ENCODE results near the gene SLC3A2.
A peak's percentile ranks its signal among the peaks of the same experiment; 100 is the strongest.
"Not testable (repeated sequence)": the region's sequence is repeated elsewhere in the genome, so short reads cannot be mapped to it uniquely, and the experiment has no call there.

Gene SLC3A2

GRCh38 chr11:62852523-62853188, 28.0 kb upstream of the SLC3A2 start:
- DNase-seq (ENCODE audit: low read depth in 3 of 3) = no peak

- no peak for DNase-seq (ENCODE audit: low read depth in 3 of 3)
Observed at GRCh38 chr11:62853279-62853965, 27.3 kb upstream of the SLC3A2 start.

- DNase-seq (ENCODE audit: low read depth in 3 of 3) = no peak
Observed at GRCh38 chr11:62854013-62854824, 26.5 kb upstream of the SLC3A2 start.

- no peak for DNase-seq (ENCODE audit: low read depth in 3 of 3)
Observed at GRCh38 chr11:62854825-62855570, 25.7 kb upstream of the SLC3A2 start.

- peak; percentile 95 to 99 (median 96) for DNase-seq (ENCODE audit: low read depth in 3 of 3)
Observed at GRCh38 chr11:62855571-62856332, 24.9 kb upstream of the SLC3A2 start.

- no peak for DNase-seq (ENCODE audit: low read depth in 3 of 3)
Observed at GRCh38 chr11:62856333-62856895, 24.3 kb upstream of the SLC3A2 start.

- DNase-seq (ENCODE audit: low read depth in 3 of 3) = no peak
Observed at GRCh38 chr11:62857541-62857982, 23.1 kb upstream of the SLC3A2 start.

- DNase-seq (ENCODE audit: low read depth in 3 of 3) = no peak
Observed at GRCh38 chr11:62858201-62858600, 22.5 kb upstream of the SLC3A2 start.

- not testable (repeated sequence) for DNase-seq (ENCODE audit: low read depth in 3 of 3)
Observed at GRCh38 chr11:62859281-62859703, 21.4 kb upstream of the SLC3A2 start.

DNA sequence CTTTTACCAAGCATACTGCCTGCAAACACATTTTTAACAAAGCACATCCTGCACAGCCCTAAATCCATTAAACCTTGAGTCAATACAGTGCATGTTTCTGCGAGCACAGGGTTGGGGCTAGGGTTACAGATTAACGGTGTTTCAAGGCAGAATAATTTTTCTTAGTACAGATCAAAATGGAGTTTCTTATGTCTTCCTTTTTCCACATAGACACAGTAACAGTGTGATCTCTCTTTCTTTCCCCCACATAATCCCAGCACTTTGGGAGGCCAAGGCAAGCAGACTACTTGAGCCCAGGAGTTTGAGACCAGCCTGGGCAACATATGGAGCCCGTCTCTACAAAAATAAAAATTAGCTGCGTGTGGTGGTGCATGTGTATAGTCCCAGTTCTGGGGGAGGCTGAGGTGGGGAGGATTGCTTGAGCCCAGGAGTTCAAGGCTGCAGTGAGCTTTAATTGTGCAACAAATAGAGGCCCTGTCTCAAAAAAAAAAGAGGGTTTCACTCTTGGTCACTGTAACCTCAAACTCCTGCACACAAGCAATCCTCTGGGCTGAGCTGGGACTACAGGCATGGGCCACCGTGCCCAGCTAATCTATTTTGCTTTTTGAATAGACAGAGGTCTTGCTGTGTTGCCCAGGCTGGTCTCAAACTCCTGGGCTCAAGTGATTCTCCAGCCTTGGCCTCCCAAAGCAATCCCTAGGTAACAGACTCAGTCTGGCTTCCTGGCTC, 19.7 kb upstream of the SLC3A2 start:
- no peak for DNase-seq (ENCODE audit: low read depth in 3 of 3)

- not testable (repeated sequence) for DNase-seq (ENCODE audit: low read depth in 3 of 3)
Observed at GRCh38 chr11:62861564-62862192, 19.0 kb upstream of the SLC3A2 start.

DNA sequence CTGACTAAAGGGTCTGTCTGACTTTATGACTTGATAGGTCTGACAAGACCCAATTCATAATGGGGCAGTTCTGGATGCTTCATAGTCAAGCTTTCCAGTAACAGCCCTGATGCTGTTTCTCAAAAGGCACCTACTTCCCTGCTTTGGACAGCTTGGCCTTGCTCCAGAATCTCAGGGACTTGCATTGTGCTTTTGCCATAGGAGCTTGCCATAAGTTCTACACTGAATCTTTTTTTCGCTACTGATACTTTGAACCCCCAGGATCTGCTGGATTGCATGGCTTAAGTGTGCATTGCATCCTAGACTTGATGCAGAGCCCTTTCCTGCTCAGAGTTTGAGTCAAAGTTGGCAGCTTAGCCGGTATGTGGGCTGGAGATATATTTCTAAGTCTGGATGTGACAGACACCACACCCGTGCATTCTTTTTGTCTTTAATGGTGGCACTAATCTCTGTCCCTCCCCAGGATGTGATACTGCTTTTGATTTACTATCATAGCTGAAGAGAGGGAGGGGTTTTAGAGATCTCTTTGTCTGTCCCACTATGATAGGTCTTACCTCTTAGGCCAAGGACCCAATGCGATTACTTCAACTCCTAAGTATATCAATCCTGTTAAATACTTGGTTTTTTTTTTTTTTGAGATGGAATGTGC, 16.9 kb upstream of the SLC3A2 start:
- DNase-seq (ENCODE audit: low read depth in 3 of 3) = no peak

DNA sequence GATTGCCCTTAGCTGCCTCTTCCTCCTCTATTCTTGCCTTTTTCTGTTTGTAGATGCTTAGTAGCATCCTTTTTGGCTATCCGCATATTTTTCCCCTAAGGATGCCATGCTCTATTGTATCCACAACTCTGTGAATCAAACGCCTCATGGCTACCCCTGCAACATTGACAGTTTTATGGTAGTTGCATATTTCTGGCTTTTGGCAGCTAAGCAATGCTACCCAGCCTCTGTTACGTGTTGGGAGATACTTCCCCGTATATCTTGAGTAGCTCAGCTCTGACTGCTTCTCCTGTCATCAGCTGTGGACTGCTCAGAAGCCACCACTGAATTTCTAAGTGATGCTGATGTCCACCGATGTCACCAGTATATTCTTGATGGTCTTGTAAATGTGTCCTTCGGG, 15.1 kb upstream of the SLC3A2 start:
- no peak for DNase-seq (ENCODE audit: low read depth in 3 of 3)

- DNase-seq (ENCODE audit: low read depth in 3 of 3) = no peak
Observed at GRCh38 chr11:62874851-62875250, 5.8 kb upstream of the SLC3A2 start.

- DNase-seq (ENCODE audit: low read depth in 3 of 3) = no peak
Observed at GRCh38 chr11:62875698-62876478, 4.8 kb upstream of the SLC3A2 start.

DNA sequence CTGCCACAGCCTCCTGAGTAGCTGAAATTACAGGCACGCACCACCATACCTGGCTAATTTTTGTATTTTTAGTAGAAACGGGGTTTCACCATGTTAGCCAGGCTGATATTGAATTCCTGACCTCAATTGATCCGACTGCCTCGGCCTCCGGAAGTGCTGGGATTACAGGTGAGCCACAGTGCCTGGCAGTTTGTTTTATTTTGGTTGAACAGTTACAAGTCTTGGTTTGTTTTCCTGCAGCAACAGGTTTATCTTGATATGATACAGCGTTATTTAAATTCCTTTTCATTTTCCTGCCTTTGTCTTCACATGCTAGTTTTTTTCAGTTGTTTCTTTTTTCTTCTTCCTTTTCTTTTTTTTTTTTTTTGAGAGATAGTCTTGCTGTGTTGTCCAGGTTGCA, 4.0 kb upstream of the SLC3A2 start:
- DNase-seq (ENCODE audit: low read depth in 3 of 3) = no peak

GRCh38 chr11:62879235-62879978, 1.3 kb upstream of the SLC3A2 start:
- no peak for DNase-seq (ENCODE audit: low read depth in 3 of 3)

Data from stimulated activated CD4-positive, alpha-beta T cell treated with anti-CD3 and anti-CD28 coated beads, TNF-alpha, amount 100 ng/mL, for 4 hours (primary cell).